GM21528 (cell line): Measurements from ENCODE around the gene TCF7.

Experiments
- ATAC-seq: cut with Tn5 transposase; IDR thresholded peaks from one replicate; pipeline ENCODE4 v1.9.1; 2021; ENCODE audit warnings: mild to moderate bottlenecking, moderate library complexity; ENCODE audit not compliant: unreplicated experiment, low FRiP score

The TCF7 gene

GRCh38 chr5:134128648-134128995, 14.1 kb downstream of the TCF7 start:
- ATAC-seq = no peak

GRCh38 chr5:134129411-134130238, 15.1 kb downstream of the TCF7 start:
- no peak for ATAC-seq

GRCh38 chr5:134130239-134130945, 15.9 kb downstream of the TCF7 start:
- ATAC-seq = no peak

- ATAC-seq = no peak
Observed at GRCh38 chr5:134131165-134131564, 16.7 kb downstream of the TCF7 start.

- no peak for ATAC-seq
Observed at GRCh38 chr5:134131578-134132350, 17.3 kb downstream of the TCF7 start.

- peak; percentile 55 for ATAC-seq
Observed at GRCh38 chr5:134132372-134133187, 18.1 kb downstream of the TCF7 start.

- ATAC-seq = no peak
Observed at GRCh38 chr5:134133188-134133994, 18.9 kb downstream of the TCF7 start.

GRCh38 chr5:134133995-134134541, 19.6 kb downstream of the TCF7 start:
- no peak for ATAC-seq

GRCh38 chr5:134135091-134135655, 20.7 kb downstream of the TCF7 start:
- ATAC-seq = no peak

GRCh38 chr5:134136221-134136631, 21.7 kb downstream of the TCF7 start:
- no peak for ATAC-seq

- no peak for ATAC-seq
Observed at GRCh38 chr5:134136771-134137170, 22.3 kb downstream of the TCF7 start.

GRCh38 chr5:134138416-134139376, 24.2 kb downstream of the TCF7 start:
- ATAC-seq = peak; percentile 72

- ATAC-seq = no peak
Observed at GRCh38 chr5:134139377-134139851, 24.9 kb downstream of the TCF7 start.

GRCh38 chr5:134139891-134140469, 25.5 kb downstream of the TCF7 start:
- ATAC-seq = no peak

GRCh38 chr5:134140530-134141201, 26.2 kb downstream of the TCF7 start:
- peak; percentile 54 for ATAC-seq

- no peak for ATAC-seq
Observed at GRCh38 chr5:134141331-134142050, 27.0 kb downstream of the TCF7 start.
